Endothelial cell of umbilical vein (primary cell): ENCODE results near the gene ZNF202. TPM values are rescaled to one million over a fixed set of nuclear protein-coding genes. Genes with fewer than 3 reads are reported as not detected.

Experiments
- BruUV-seq: library from RNA; stranded (reverse); fragments of 400-500 nt; replicated peaks from 2 replicates; lab custom pipeline; 2021; lab: Mats Ljungman, UMichigan
- CTCF ChIA-PET: fragments of 300-600, 350-600 bp; sonication (Branson Sonifier 250); formaldehyde crosslinking; loops from one replicate; lab custom pipeline; 2021; ENCODE audit warnings: antibody characterized with exemption, inconsistent platforms; lab: Charles Lee
- POLR2A ChIA-PET: fragments of 300-600, 350-600 bp; sonication (Branson Sonifier 250); formaldehyde crosslinking; loops from one replicate; lab custom pipeline; 2021; ENCODE audit warnings: antibody characterized with exemption, inconsistent platforms; lab: Charles Lee
- DNase-seq: peaks from one replicate; pipeline ENCODE4 v3.0.0-alpha.2; 2011; ENCODE audit warnings: low read depth, low spot score
- FAIRE-seq: peaks from 2 replicates; lab custom pipeline; 2011; peaks lifted over from hg19 to GRCh38; lab: Jason Lieb, UNC
- H2AFZ ChIP-seq: 2 replicates; pipeline ENCODE4 v1.6.0; 2012; ENCODE audit warnings: low read depth, low read length, control low read depth, inconsistent platforms
- H3K27ac ChIP-seq: 2 replicates; pipeline ENCODE4 v1.5.1; 2011; ENCODE audit warnings: low read depth, mild to moderate bottlenecking, control low read depth, low read length, moderate library complexity; ENCODE audit not compliant: insufficient read depth
- H3K27me3 ChIP-seq, 2 experiments: 2 replicates each; pipeline versions ENCODE4 v1.6.0 to v1.6.1; 2011; ENCODE audit warnings: low read length in 2 of 2, mixed read lengths in 1 of 2; ENCODE audit not compliant: control insufficient read depth in 2 of 2, insufficient read depth in 2 of 2
- H3K36me3 ChIP-seq, 2 experiments: 2 replicates in 1 of 2; 3 replicates in 1 of 2; pipeline ENCODE4 v1.5.1; 2011; ENCODE audit warnings: low read length in 2 of 2, mild to moderate bottlenecking in 1 of 2, moderate library complexity in 1 of 2; ENCODE audit not compliant: control insufficient read depth in 2 of 2, insufficient read depth in 2 of 2; ENCODE audit errors: extremely low read depth in 1 of 2
- H3K4me1 ChIP-seq: 3 replicates; pipeline ENCODE4 v1.5.1; 2011; ENCODE audit warnings: mild to moderate bottlenecking, low read length; ENCODE audit not compliant: control insufficient read depth, insufficient read depth; ENCODE audit errors: extremely low read depth
- H3K4me2 ChIP-seq: 2 replicates; pipeline ENCODE4 v1.6.1; 2011; ENCODE audit warnings: low read length, control low read depth, mixed read lengths; ENCODE audit not compliant: insufficient read depth
- H3K4me3 ChIP-seq, 3 experiments: fragments of 200-600 bp in 1 of 3; sonication (generic), shearing (Covaris generic) in 1 of 3; replicated peaks in 1 of 3; 2 replicates each; pipeline ENCODE4 v1.5.1; 2011 to 2016; ENCODE audit warnings: control low read depth in 3 of 3, low read length in 3 of 3, mild to moderate bottlenecking in 2 of 3, inconsistent platforms in 1 of 3, low read depth in 1 of 3, moderate library complexity in 1 of 3; ENCODE audit not compliant: insufficient read depth in 1 of 3
- H3K79me2 ChIP-seq: 2 replicates; pipeline ENCODE4 v1.6.0; 2012; ENCODE audit warnings: low read length, inconsistent platforms; ENCODE audit not compliant: control insufficient read depth, insufficient read depth
- H3K9ac ChIP-seq: replicated peaks from 2 replicates; pipeline ENCODE3; 2011; ENCODE audit warnings: low read length, control low read depth; ENCODE audit not compliant: insufficient read depth; ENCODE audit errors: extremely low read depth
- H3K9me1 ChIP-seq: replicated peaks from 3 replicates; pipeline ENCODE4 v1.6.0; 2011; ENCODE audit warnings: mild to moderate bottlenecking, low read length; ENCODE audit not compliant: control insufficient read depth, insufficient read depth; ENCODE audit errors: extremely low read depth
- H3K9me3 ChIP-seq: replicated peaks from 2 replicates; pipeline ENCODE4 v1.5.1; 2012; ENCODE audit warnings: low read length, inconsistent platforms; ENCODE audit not compliant: control insufficient read depth, insufficient read depth
- H4K20me1 ChIP-seq: replicated peaks from 2 replicates; pipeline ENCODE3; 2011; ENCODE audit warnings: mild to moderate bottlenecking, low read length; ENCODE audit not compliant: control insufficient read depth, insufficient read depth; ENCODE audit errors: extremely low read depth
- CTCF ChIP-seq, 2 donors: IDR thresholded peaks; 1 replicate in 1 of 2; 2 replicates in 1 of 2; pipeline ENCODE4 v1.5.1; 2011; ENCODE audit warnings: low read length in 2 of 2, mild to moderate bottlenecking in 2 of 2, moderate library complexity in 2 of 2, control low read depth in 1 of 2, inconsistent platforms in 1 of 2, low read depth in 1 of 2; ENCODE audit not compliant: insufficient read depth in 1 of 2; ENCODE audit errors: extremely low read depth in 1 of 2
- EZH2 ChIP-seq: IDR thresholded peaks from 2 replicates; pipeline ENCODE4 v1.6.1; 2012; ENCODE audit warnings: borderline replicate concordance, low read depth, mild to moderate bottlenecking, moderate library complexity, low read length, inconsistent platforms; ENCODE audit not compliant: severe bottlenecking
- FOS ChIP-seq: IDR thresholded peaks from 2 replicates; pipeline ENCODE4 v1.6.1; 2011; ENCODE audit warnings: mild to moderate bottlenecking, low read length, moderate library complexity, borderline replicate concordance; ENCODE audit not compliant: insufficient read depth
- GATA2 ChIP-seq: IDR thresholded peaks from 2 replicates; pipeline ENCODE4 v1.7.0; 2011; ENCODE audit warnings: low read depth, mild to moderate bottlenecking, moderate library complexity, mixed read lengths, low read length; ENCODE audit not compliant: insufficient read length, insufficient read depth
- MAX ChIP-seq: IDR thresholded peaks from 2 replicates; pipeline ENCODE4 v1.6.1; 2011; ENCODE audit not compliant: insufficient read depth, insufficient read length
- MYC ChIP-seq: IDR thresholded peaks from one replicate; pipeline ENCODE4 v1.6.1; 2011; ENCODE audit warnings: mild to moderate bottlenecking, low read depth, low read length
- POLR2AphosphoS5 ChIP-seq: IDR thresholded peaks from 2 replicates; pipeline ENCODE4 v1.6.1; 2012; ENCODE audit warnings: low read depth, mild to moderate bottlenecking, control low read depth, low read length, moderate library complexity; ENCODE audit not compliant: insufficient read depth
- dilution Hi-C: fragments of 300-500 bp; cut with MboI; formaldehyde crosslinking; loops from one replicate; pipeline ENCODE4 v1.15.0; 2019; ENCODE audit warnings: low sequenced_read_pairs; ENCODE audit not compliant: extremely low pct_ligation_motif_present
- intact Hi-C: fragments of 100-400 bp; cut with micrococcal nuclease; formaldehyde crosslinking; loops from one replicate; pipeline ENCODE4 v1.10.0; 2022
- polyA plus RNA-seq, 4 experiments: library from polyadenylated mRNA; depleted of rRNA in 3 of 4; stranded (reverse) in 3 of 4; unstranded in 1 of 4; fragments of >200 nt; gene quantifications; 2 replicates each; pipeline versions ENCODE4 v1.2.1 to v1.2.3, GENCODE V29; 2011 to 2012; ENCODE audit warnings: missing spikeins in 1 of 4
- total RNA-seq: library from RNA; stranded (reverse); gene quantifications from 2 replicates; pipeline ENCODE4 v1.2.3, GENCODE V29; 2021

The ZNF202 gene
- total and polyA plus RNA-seq, 2 donors (not counting 3 experiments of a cell fraction or from before 2014, with no cell fraction given) = 6.5 to 12.3 TPM

- H2AFZ ChIP-seq = no peak overlapping the region
- no peak overlapping the region for H3K4me2 ChIP-seq
- H3K79me2 ChIP-seq = no peaks in the 10 kb centered on the region
- intact Hi-C loops (no loop called here), dilution Hi-C loops (no loop called here)
- H3K4me3 ChIP-seq = no peak overlapping the region
- H4K20me1 ChIP-seq = no peaks in the 10 kb centered on the region
- POLR2A ChIA-PET = no interaction called here
- no peak overlapping the region for H3K9ac ChIP-seq
- H3K9me3 ChIP-seq = no peaks in the 10 kb centered on the region
- H3K4me1 ChIP-seq = no peaks in the 10 kb centered on the region
- H3K36me3 ChIP-seq = no peaks in the 10 kb centered on the region
- H3K27me3 ChIP-seq = no peaks in the 10 kb centered on the region
- no peaks in the 10 kb centered on the region for H3K9me1 ChIP-seq
- no TSS peak for BruUV-seq
- DNase-seq (no peak), FAIRE-seq (no peak)
- CTCF ChIA-PET = interaction anchor here (0.6 to 1.3 kb wide), 3 partner anchors 10 to 29 kb away, joined by 3 to 7 read pairs (median 3); no protein-coding TSS in a partner anchor
- TF ChIP-seq EZH2 = no peak
- TF ChIP-seq POLR2AphosphoS5 = no peak
- H3K27ac ChIP-seq = no peak overlapping the region
These were observed 24.1 kb upstream of the ZNF202 start for GRCh38 chr11:123765601-123766000.

GRCh38 chr11:123762422-123762821 is 21.0 kb upstream of the ZNF202 start:
- Histone ChIP-seq H3K79me2 (no peaks in the 10 kb centered on the region), H3K27me3 (no peaks in the 10 kb centered on the region), H3K9ac (no peak overlapping the region), H3K27ac (no peak overlapping the region), H3K9me3 (no peaks in the 10 kb centered on the region), H3K36me3 (no peaks in the 10 kb centered on the region), H4K20me1 (no peaks in the 10 kb centered on the region), H3K4me1 (no peaks in the 10 kb centered on the region), H3K4me3 (no peak overlapping the region), H2AFZ (no peak overlapping the region), H3K9me1 (no peaks in the 10 kb centered on the region), H3K4me2 (no peak overlapping the region)
- no TSS peak for BruUV-seq
- ChIA-PET POLR2A (no interaction called here), CTCF (no interaction called here)
- intact Hi-C loops = no loop called here
- no peak for FAIRE-seq
- DNase-seq = no peak
- dilution Hi-C loops = no loop called here
- TF ChIP-seq POLR2AphosphoS5 (no peak), CTCF (IDR thresholded peaks at IDR 0.05; ENCODE audit: extremely low read depth in 1 of 2, insufficient read depth in 1 of 2, low read depth in 1 of 2, low read length in 2 of 2) (no peak), FOS (no peak), MYC (no peak), MAX (no peak), GATA2 (no peak)
